Activated CD4-positive, alpha-beta T cell treated with anti-CD3 and anti-CD28 coated beads for 4 hours (primary cell): Measurements from ENCODE around the gene GPR18.
"Not testable (repeated sequence)": the region's sequence is repeated elsewhere in the genome, so short reads cannot be mapped to it uniquely, and the experiment has no call there.

Experiments used
- DNase-seq, 2 donors: peaks; one replicate each; pipeline ENCODE4 v3.0.0-alpha.2; 2020

Gene GPR18

DNA sequence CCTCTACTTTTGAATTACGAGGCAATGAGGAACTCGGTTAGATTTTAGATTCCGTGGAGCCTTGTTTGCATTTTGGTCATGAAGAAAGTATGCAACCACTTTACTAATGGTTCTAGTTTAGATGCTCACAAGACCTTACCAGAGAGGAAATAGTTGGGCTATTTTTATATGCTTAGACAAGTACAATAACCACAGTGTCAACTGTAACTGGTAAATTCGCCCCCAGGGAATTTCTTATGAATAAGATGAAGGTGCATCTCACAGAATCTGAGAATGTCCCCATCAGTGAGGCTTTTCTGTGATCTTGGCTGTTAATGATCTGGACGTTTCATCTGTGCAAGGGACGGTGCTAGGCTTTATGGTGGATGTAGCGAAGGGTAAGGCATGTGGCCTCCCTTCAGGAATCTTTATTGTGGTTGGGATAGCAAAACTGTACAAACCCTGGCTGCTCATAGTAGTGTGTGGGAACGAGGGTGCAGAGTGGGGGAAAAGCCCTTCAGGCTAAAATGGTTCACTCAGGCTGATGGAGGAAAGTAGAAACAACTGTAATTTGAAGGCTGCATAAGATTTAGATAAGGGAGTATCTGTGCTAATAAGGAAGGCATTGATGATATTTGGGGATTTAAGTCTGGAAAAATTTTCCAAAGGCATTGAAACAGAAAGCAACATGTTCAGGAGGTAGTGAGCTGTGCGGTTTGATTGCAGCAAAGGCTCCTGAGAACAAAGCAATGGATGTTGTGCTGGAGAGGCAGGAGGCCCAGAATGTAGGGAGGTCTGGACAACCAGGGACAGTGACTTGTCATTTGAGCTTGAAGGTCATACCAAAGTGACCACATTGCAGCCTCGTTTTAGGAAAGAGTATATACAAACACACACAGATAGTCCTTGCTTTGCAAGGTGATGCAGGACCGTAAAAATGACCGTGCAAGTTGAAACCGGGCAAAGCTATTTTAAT lies 29.2 kb downstream of the GPR18 start:
- no peak for DNase-seq

DNA sequence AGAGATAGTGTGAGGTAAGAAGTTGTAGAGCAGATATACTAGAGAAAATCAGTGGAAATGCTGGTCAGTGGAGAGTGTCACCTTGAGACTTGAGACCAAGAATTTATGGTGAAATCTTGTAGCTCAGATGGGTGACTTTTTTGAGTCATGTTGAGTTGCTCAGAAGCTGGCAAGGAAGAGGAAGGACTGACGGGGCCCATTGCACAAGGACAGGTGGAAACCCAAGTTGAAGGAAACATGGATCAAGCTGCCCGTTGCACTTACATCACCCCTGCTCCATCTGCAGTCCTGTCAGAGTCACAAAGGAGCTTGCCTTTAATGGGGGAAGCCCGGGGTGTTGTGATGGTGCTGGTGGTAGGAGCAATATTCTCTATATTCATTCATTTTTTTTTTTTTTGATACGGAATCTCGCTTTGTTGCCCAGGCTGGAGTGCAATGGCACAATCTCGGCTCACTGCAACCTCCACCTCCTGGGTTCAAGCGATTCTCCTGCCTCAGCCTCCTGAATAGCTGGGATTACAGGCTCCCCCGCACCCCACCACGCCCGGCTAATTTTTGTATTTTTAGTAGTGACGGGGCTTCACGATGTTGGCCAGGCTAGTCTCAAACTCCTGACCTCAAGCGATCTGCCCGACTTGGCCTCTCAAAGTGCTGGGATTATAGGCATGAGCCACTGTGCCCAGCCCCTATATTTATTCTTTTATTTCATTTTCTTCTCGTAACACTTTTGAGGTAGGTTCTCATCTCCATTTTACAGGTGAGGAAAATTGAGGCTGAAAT lies 30.1 kb downstream of the GPR18 start:
- no peak for DNase-seq

DNA sequence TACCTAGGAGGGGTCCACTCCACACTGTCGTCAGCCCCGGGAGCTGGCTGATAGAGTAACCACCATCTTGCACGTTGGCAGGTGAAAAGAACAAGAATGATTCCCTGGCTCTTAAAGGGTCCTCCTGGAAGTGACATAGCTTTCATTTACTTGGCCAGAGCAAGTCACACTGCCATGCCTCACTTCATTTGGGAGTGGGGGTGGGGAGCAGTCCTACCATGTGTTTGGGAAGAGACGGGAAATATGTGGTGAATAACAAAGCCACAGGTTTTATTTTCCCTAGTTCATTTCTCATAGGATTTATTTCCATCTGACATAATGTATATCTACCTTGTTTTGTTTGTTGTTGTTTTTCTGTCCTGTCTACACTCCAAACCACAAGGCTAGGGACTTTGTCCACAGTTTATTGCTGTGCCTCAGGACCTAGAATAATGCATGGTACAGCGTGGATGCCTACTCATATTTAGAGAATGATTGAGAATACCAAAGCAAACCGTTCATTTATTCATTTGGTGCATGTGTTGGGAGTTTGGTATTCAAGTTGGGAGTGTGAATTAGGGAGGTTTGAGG lies 30.8 kb downstream of the GPR18 start:
- no peak for DNase-seq

DNA sequence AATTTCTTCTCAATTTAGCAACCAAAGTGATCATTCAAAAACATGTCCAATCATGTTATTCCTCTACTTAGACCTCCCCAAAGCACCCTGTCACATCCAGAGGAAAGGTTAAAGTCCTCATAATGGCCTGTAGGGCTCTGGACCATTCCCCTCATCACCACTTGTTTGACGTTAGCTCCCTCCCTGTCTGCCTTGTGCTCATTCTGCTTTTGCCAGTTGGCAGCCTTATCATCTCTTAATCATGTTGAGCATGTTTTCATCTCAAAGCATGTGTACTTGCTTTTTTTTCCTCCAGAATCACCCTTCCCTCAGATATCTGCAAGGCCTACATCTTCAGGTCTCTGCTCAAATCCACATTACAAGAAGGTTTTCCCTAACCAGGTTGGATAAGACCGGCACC lies 31.7 kb downstream of the GPR18 start:
- no peak for DNase-seq

DNA sequence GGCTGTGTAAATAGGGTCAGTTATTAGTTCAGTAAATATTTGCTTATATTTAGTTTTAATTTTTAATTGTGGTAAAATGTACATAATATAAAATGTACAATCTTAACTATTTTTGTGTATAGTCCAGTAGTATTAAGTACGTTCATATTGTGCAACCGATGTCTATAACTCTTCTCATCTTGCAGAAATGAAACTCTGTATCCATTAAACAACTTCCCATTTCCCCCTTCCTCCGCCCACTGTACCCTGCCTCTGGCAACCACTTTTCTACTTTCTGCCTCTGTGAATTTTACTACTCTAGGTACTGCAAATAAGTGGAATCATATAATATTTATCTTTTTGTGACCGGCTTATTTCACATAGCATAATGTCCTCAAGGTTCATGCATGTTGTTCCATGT lies 33.1 kb downstream of the GPR18 start:
- no peak for DNase-seq

DNA sequence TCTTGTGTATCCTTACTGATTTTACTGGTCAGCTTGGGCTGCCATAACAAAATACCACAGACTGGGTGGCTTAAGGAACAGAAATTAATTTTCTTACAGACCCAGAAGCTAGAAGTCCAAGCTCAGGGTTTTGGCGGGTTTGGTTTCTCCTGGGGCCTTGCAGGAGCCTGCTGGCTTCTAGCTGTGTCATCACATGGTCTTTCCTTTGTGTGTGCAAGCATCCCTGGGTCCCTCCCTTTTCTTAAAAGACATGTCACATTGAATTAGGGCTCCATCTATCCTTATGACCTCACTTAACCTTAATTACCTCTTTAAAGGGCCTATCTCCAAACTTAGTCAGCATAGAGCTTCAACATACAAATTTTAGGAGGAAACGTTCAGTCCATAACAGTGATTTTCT lies 34.2 kb downstream of the GPR18 start:
- DNase-seq = no peak

DNA sequence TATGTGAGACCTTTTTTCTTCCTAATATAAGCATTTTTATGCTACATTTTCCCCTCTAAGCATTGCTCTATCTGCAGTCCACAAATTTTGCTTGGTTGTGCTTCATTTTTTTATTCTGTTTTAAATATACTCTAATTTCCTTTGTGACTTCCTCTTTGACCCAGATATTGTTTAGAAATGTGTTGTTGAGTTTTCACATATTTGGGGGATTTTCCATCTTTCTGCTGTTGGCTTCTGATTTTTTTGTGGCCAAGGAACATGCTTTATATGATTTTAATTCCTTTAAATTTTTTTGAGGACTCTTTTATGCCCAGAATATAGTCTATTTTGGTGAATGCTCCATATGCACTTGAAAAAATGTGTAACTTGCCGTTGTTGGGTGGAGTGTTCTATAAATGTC lies 34.6 kb downstream of the GPR18 start:
- DNase-seq = no peak

DNA sequence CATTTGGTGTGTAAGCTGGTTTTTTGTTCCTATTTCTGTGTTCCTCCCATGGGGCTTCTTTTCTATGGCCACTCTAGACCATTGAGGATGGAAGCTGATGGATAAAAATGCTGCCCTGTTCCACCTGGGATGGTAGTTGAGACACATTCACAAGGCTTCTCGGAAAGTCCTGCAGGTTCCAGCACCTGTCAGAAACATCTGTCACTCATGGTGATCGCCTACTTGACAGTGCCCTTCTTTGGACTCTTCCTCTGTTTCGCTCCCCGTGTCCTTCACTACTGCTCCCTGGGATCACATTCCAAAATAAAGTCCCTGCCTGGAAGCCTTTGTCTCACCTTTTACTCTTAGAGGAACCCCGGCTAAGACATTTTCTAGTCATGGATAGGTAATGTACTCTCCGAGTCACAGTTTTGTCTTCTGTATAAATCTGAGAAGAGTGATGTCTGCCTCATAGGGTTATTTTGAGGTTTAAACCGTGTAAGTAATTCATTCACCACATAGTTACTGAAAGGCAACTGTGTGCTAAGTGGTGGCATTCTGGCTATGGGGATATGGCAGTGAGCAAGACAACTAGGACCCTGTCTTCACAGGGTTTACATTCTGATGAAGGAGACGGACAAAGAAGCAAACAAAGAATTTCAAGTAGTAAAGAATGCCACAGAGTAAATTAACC lies 36.5 kb downstream of the GPR18 start:
- no peak for DNase-seq

DNA sequence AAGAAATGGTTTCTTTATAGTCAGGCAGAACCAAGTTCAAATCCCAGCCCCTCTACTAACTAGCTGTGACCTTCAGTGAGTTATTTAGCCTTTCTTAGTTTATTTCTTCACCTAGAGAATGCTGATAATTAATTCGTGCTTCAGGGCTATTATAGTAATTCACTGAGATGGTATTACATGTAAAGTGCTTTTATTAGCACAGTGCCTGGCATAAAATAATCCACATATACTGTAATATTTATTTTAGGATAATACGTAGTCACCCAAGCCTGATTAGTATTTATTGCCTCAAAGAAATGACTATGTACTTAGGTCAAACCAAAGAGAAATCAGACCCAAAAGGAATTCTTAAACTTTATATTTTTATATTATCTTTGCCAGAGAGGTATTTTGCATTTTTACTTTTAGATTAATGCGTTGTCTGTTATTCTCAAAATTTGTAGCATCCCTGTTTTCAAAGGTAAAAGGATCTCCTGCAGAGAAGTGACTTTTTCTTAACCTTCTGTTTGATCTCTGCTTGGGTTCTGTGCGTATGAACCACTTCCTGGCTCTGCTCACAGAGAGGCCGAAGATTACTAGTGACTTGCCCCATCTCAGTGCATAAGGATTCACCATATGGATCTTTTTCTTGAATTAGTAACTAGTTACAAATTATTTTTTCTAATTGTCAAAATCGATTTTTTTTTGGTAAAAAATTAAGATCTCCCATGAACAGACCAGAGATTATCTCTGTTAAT lies 37.8 kb downstream of the GPR18 start:
- DNase-seq = no peak

DNA sequence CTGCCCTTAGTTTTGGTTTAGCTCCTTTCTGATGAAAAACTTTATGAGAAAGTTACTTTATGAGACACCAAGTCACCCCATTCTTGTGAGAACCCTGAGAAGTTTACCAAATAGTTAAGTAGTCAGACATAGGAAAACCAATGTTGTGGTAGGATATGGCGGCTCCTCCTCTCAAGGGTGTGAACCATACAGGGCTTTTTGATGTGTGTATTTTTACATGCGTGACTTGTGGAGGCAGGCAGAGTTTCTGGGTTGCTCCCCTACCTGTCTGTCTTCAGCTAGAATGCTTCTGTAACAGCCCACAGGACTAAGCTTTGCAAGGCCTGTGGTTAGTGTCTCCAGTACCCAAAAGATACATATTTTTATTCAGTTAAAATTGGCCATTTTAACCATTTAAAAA lies 39.2 kb downstream of the GPR18 start:
- DNase-seq = peak; percentile 55 to 59

DNA sequence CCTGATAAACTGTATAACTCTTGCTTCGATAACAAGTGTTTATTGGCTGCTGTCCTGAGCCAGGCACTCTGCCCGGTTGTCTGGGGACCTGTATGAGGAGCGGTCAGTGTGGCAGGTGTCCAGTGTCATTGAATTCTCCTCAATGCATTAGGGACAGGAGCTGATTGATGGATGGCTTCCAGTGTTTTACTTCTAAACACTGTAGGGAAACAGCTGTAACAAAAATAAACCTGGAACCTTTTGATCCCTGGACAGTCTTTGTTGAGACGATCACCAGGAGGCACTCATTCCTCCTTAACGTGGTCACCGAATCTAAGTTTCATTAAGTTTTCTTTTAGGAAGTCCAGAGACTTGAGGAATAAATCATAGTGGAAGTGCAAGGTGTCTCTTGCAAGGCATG lies 39.6 kb downstream of the GPR18 start:
- DNase-seq = no peak

DNA sequence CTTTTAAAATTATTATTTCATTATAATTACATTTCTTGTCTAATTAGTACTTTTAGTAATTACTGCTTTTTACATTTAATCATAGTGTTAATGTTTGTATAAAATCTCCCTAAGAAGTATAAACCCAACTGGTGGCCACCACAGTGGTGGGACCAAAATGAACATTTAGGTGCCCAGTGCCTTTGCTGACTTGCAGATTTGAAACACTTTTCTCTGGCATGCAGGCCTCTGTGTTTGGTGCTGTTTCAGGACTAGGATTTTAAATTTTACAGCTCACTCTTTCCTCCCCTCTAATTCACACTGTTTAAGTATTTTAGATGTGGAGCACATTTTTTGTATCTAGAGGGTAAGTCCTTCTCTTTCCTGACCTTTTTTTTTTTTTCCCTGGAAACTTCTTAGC lies 40.1 kb downstream of the GPR18 start:
- DNase-seq = no peak

DNA sequence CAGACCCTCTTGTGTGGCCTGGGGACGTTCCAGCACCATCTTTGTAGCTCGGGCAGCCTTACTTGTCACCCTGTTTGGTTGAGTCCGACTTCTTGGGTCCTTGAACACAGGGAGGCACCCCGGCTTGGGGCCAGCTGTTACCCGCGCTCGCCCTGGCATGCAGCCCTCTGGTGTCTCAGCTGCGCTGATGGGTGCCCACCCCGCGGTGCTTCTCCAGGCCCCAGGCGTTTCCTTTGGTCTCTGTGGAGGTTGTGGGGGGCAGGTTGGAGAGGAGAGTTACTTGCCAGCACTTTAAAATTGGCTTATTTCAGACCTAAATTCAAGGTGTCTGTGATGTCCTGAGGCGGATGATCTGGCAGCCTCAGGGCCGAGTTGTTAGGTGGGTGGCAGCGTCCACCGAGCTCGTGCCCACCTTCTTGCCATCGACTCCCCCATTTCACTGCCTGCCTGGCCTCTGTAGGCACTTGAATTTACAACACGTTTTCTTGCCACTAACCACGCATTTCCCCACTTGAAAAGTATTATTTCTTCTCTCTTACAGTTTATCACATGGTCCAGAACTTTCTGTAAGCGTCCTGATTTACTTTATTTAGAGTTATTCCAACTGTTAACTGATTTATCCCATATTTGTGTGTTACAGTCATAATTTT lies 40.6 kb downstream of the GPR18 start:
- DNase-seq = no peak

DNA sequence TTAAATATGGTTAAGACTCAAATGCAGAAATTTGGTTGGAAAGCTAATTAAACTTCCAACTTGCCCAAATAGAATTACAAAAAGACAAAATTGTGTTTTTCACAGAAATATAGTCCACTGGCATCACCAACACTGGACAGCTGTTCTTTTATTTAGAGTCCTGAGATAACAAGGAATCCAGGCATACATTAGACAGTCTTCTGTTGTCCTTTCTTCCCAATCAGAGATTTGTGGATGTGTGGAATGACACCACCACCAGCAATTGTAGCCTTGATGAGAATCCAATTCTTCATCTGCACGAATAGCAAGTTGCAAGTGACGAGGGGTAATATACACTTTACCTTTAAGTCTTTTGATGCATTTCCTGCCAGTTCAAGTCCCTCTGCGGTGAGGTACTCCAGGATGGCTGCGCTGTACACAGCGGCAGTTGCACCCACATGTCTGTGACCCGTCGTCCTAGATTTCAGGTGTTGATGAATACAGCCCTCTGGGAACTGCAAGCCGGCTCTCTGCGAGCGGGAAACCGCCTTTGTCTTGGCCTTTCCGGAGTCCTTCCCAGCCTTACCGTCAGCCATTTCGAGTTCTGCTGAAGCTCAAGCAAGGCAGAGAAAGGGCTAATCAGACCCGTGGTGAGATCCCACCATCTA lies 42.9 kb downstream of the GPR18 start:
- DNase-seq = peak; percentile 47 to 52

DNA sequence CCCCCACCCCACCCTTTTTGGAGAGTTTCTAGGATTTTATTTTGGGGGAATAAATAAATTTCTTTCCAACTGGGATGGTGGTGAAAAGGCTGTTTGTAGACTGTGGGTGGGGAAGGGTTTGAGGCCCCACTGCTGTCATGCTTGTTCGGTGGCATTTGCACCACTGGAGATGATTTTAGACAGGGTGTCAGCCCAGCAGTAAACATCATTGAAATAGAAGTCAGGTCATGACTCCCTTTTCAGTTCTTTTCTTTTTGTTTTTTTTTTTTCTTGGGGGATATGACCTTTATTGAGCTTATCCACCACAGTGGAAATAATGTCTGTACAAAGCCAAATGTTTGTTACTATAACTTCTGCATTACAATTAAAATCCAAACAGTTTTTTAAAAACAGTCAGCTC lies 43.4 kb downstream of the GPR18 start:
- DNase-seq = no peak

DNA sequence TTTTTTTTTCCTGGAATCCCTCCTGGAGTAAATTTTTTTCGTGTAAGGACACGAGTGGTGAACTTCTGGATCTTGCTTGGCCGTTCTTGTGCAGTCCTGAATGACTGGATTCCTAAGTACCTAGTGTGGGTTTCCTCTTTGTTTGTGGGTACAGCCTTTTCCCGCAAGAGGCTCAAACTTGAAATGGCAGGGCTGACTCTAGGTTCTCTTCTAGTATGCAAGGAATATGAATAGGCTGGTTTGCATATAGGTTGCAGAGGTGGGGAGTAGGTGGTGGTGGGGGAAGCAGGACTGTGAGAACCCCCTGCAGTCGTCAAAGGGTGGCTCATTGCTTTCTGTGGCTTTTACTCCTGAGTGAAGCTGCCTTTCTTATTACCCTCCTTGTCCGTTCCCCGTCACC lies 43.9 kb downstream of the GPR18 start:
- peak; percentile 45 to 52 for DNase-seq

DNA sequence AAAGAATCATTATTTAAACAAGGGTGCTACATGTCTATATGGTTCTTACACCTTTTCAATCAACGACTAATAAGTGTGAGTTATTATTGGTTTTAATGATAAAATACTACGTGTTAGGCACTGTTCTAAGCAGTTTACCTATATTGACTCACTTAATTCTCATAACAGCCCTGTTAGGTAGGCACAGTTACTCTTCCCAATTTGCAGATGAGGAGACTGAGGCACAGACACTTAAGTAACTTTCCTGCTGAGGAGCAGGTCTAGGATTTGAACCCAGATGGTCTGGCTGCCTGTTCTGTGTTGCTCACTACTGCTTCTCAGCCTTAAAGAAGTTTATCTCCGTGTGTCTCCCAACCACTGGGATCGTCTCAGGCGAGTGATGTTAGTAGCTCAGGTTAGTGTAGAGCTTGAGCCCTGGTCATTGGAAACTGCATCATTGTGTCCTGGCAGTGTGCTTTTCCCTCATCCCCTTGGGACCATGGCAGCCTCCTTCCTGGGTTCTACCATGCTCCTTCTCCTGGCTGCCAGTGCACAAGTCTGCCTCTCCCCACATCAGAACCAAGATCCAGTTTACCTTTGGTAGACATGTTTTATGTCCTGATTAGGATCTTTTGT lies 46.7 kb downstream of the GPR18 start:
- no peak for DNase-seq

DNA sequence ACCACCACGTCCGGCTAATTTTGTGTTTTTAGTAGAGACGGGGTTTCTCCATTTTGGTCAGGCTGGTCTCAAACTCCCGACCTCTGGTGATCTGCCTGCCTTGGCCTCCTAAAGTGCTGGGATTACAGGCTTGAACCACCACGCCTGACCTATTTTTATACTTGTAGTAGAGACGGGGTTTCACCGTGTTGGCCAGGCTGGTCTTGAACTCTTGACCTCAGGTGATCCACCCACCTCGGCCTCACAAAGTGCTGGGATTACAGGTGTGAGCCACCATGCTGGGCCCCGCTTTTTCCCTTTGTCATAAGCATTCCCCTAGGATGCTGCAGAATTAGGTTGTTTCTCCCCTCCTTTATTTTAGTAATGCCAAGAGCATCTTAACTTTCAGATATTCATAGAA lies 47.6 kb downstream of the GPR18 start:
- not testable (repeated sequence) for DNase-seq

DNA sequence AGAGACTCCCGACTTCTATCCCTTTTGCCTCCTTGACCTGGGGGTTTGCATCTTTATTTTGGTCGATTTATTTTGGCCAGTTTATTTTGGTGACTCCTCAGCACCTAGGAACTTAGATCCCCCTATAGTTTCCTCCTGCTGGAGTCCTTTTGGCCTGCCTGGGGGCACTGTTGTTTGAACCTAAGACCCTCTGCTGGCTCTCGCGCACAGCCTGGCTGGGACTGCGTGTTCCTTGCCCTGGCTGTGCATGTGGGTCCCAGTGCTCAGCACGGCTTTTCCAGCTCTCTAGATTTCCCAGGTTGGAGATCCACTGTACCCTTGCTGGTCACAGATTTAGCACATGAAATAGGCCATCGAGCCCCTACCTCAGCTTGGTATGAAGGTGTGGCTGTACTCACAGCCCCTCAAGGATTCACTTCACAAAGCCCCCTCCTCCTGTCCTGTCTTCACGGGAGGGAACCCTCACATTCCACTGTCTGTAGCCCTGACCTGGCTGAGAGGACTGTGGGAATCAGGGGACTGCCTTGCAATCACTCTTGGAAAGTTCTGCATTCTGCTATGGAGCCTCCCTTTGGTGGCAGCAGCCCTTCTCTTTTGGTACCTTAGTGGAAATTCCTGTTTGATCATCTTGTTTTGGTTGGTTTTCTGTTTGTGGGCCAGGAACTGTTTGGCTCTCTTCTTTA lies 49.2 kb downstream of the GPR18 start:
- DNase-seq = no peak

DNA sequence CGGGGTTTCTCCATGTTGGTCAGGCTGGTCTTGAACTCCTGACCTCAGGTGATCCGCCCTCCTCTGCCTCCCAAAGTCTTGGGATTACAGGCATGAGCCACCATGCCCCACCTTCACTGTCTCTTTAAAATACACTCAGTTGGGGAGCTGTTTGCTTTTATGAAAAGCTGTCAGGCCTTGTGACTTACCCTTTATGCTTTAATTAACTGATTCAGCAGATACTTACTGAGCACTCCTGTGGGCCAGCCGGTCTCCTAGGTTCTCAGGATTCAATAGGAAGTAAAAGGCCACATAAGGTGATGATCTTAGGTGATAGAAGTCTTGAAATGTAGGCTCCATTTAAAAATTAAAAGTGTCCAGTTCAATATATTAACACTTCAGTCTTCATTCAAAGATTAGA lies 50.0 kb downstream of the GPR18 start:
- no peak for DNase-seq
